ENCODE results near the gene HDGF. TPM values are rescaled to one million over a fixed set of nuclear protein-coding genes. Genes with fewer than 3 reads are reported as not detected.

Gene HDGF
- total and polyA plus RNA-seq, 9 of the 15 experiments (the other 6 are each of a cell fraction or from before 2014, with no cell fraction given), result 38.8 to 601 (median 400) TPM

GRCh38 chr1:156781585-156782186 is 30.2 kb upstream of the HDGF start:
- in situ Hi-C loops (cut with MboI) (no loop called here), intact Hi-C loops (cut with micrococcal nuclease) (no loop called here)
- DNase-seq (ENCODE audit: extremely low read depth in 1 of 4, low spot score in 3 of 4) (no peak), FAIRE-seq (no peak), ATAC-seq (no peak)
- Histone ChIP-seq H3K9me1 (ENCODE audit: control insufficient read depth, insufficient read depth, low read length) (no peaks in the 10 kb centered on the region), H3K4me2 (ENCODE audit: insufficient read depth, low read length) (no peak overlapping the region), H3K36me3 (ENCODE audit: control insufficient read depth, insufficient read depth, low read length) (peaks cover 63% of the 10 kb centered on the region), H3K9me3 (replicated peaks; ENCODE audit: control insufficient read depth, insufficient read depth, low read depth, low read length) (no peaks in the 10 kb centered on the region), H4K20me1 (replicated peaks; ENCODE audit: control insufficient read depth, insufficient read depth, low read length) (peaks cover 7% of the 10 kb centered on the region; the same call in 1 of the 2 replicates), H3K4me1 (replicated peaks in 1 of 2; ENCODE audit: control insufficient read depth in 2 of 2, insufficient read depth in 2 of 2, low read length in 2 of 2) (peaks cover 0 to 9% of the 10 kb centered on the region in 2 experiments; a peak in 3 of 5 replicates), H3K4me3 (no peak overlapping the region), H2AFZ (ENCODE audit: low read depth, low read length) (no peak overlapping the region), H3K9ac (ENCODE audit: insufficient read depth in 1 of 2, low read depth in 2 of 2, low read length in 2 of 2) (no peak overlapping the region), H3K79me2 (ENCODE audit: control insufficient read depth, insufficient read depth, low read length) (peaks cover 62% of the 10 kb centered on the region), H3K27ac (ENCODE audit: extremely low read depth, low read depth, low read length) (no peak overlapping the region), H3K27me3 (ENCODE audit: control insufficient read depth in 2 of 2, insufficient read depth in 2 of 2, low read length in 2 of 2) (no peaks in the 10 kb centered on the region)
- POLR2A ChIA-PET, result interaction anchor here (0.8 to 1.5 kb wide), 6 partner anchors 9 to 88 kb away, joined by 3 to 5 read pairs (median 3); partner anchors contain the start of gene MRPL24
- no TSS peak for BruUV-seq (replicated peaks)
- TF ChIP-seq NR1H2 (CRISPR knock-in tag; IDR thresholded peaks at IDR 0.05) (0 out of 2 replicates have a peak, but pooled peaks have one; percentile 27), KDM1A (IDR thresholded peaks at IDR 0.05) (peak in 1 of 2 experiments; percentile 17; a peak in 1 of 4 replicates)
- TF ChIP-seq, protein P1, sequence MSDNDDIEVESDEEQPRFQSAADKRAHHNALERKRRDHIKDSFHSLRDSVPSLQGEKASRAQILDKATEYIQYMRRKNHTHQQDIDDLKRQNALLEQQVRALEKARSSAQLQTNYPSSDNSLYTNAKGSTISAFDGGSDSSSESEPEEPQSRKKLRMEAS (CRISPR knock-in tag; IDR thresholded peaks at IDR 0.05), result no peak
- CTCF ChIA-PET (ENCODE audit: low intra/inter-chr PET ratio), result no interaction called here

DNA sequence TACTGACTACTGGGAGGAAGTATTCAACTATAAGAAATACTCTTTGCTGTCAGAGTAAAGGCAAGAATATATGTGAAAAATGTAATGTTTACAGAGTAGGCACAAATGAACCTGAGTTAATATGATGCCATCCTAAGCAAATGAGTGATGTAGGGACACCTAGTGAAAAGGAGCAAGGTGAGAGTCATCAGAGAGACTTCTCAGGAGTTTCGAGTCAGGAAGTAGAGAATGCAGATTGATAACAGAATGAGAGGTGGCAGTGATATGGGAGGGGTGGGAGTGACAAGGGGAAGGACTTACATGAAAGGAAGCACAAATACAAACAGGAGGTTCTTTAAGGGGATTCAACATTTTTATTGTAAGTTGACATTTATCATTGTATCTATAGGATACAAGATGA is 26.1 kb upstream of the HDGF start:
- DNase-seq (ENCODE audit: extremely low read depth in 1 of 4, low spot score in 3 of 4) (no peak), ATAC-seq (no peak), FAIRE-seq (no peak)
- BruUV-seq (replicated peaks), result no TSS peak
- 9% methylated on average over 1 of the region's 1 CpG for whole genome bisulfite sequencing (ENCODE audit: insufficient coverage, low coverage, missing lambda C conversion rate)
- Histone ChIP-seq H3K27ac (ENCODE audit: extremely low read depth, low read depth, low read length) (no peak overlapping the region), H4K20me1 (replicated peaks; ENCODE audit: control insufficient read depth, insufficient read depth, low read length) (peaks cover 13% of the 10 kb centered on the region; the same call in 1 of the 2 replicates), H3K9me1 (ENCODE audit: control insufficient read depth, insufficient read depth, low read length) (no peaks in the 10 kb centered on the region), H3K4me2 (ENCODE audit: insufficient read depth, low read length) (no peak overlapping the region), H3K9ac (ENCODE audit: insufficient read depth in 1 of 2, low read depth in 2 of 2, low read length in 2 of 2) (no peak overlapping the region), H3K9me3 (replicated peaks; ENCODE audit: control insufficient read depth, insufficient read depth, low read depth, low read length) (no peaks in the 10 kb centered on the region), H3K4me3 (no peak overlapping the region), H3K36me3 (ENCODE audit: control insufficient read depth, insufficient read depth, low read length) (peaks cover 53% of the 10 kb centered on the region), H3K27me3 (ENCODE audit: control insufficient read depth in 2 of 2, insufficient read depth in 2 of 2, low read length in 2 of 2) (no peaks in the 10 kb centered on the region), H2AFZ (ENCODE audit: low read depth, low read length) (no peak overlapping the region), H3K4me1 (replicated peaks in 1 of 2; ENCODE audit: control insufficient read depth in 2 of 2, insufficient read depth in 2 of 2, low read length in 2 of 2) (peaks cover 14 to 25% of the 10 kb centered on the region in 2 experiments), H3K79me2 (ENCODE audit: control insufficient read depth, insufficient read depth, low read length) (peaks cover 90% of the 10 kb centered on the region)
- ChIA-PET POLR2A (interaction anchor here (1.1 to 1.2 kb wide), 3 partner anchors 10 to 20 kb away, joined by 3 to 4 read pairs (median 4); no protein-coding TSS in a partner anchor), CTCF (ENCODE audit: low intra/inter-chr PET ratio) (no interaction called here)
- in situ Hi-C loops (cut with MboI), result no loop called here
- intact Hi-C loops (cut with micrococcal nuclease), result no loop called here
- TF ChIP-seq ZNF436 (CRISPR knock-in tag; IDR thresholded peaks at IDR 0.05) (no peak), U2AF2 (optimal IDR thresholded peaks at IDR 0.05; ENCODE audit: low read depth, low read length) (no peak), FOSL1 (tag; conservative IDR thresholded peaks at IDR 0.05) (no peak), ZNF12 (CRISPR knock-in tag; IDR thresholded peaks at IDR 0.05) (no peak), CBX5 (IDR thresholded peaks at IDR 0.05; ENCODE audit: borderline replicate concordance, low read depth) (no peak), EP400 (IDR thresholded peaks at IDR 0.05) (no peak)
- TF ChIP-seq, protein P2, sequence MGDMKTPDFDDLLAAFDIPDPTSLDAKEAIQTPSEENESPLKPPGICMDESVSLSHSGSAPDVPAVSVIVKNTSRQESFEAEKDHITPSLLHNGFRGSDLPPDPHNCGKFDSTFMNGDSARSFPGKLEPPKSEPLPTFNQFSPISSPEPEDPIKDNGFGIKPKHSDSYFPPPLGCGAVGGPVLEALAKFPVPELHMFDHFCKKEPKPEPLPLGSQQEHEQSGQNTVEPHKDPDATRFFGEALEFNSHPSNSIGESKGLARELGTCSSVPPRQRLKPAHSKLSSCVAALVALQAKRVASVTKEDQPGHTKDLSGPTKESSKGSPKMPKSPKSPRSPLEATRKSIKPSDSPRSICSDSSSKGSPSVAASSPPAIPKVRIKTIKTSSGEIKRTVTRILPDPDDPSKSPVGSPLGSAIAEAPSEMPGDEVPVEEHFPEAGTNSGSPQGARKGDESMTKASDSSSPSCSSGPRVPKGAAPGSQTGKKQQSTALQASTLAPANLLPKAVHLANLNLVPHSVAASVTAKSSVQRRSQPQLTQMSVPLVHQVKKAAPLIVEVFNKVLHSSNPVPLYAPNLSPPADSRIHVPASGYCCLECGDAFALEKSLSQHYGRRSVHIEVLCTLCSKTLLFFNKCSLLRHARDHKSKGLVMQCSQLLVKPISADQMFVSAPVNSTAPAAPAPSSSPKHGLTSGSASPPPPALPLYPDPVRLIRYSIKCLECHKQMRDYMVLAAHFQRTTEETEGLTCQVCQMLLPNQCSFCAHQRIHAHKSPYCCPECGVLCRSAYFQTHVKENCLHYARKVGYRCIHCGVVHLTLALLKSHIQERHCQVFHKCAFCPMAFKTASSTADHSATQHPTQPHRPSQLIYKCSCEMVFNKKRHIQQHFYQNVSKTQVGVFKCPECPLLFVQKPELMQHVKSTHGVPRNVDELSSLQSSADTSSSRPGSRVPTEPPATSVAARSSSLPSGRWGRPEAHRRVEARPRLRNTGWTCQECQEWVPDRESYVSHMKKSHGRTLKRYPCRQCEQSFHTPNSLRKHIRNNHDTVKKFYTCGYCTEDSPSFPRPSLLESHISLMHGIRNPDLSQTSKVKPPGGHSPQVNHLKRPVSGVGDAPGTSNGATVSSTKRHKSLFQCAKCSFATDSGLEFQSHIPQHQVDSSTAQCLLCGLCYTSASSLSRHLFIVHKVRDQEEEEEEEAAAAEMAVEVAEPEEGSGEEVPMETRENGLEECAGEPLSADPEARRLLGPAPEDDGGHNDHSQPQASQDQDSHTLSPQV (IDR thresholded peaks at IDR 0.05), result no peak

All from K562 (cell line).